Neural progenitor cell (in vitro differentiated cells): ENCODE results near the gene RND3. TPM values are rescaled to one million over a fixed set of nuclear protein-coding genes. Genes with fewer than 3 reads are reported as not detected.
A peak's percentile ranks its signal among the peaks of the same experiment; 100 is the strongest.

ENCODE experiments used
- DNase-seq: peaks from one replicate; pipeline ENCODE4 v3.0.0-alpha.2; 2016; ENCODE audit warnings: low spot score
- H2AFZ ChIP-seq: fragments of 200-600 bp; sonication (generic); replicated peaks from 2 replicates; pipeline ENCODE4 v1.6.1; 2016; ENCODE audit warnings: antibody characterized with exemption
- H3F3A ChIP-seq: fragments of 200-600 bp; sonication (generic); 2 replicates; pipeline ENCODE4 v1.6.1; 2016; ENCODE audit warnings: antibody characterized with exemption, low read depth
- H3K27ac ChIP-seq: fragments of 200-600 bp; sonication (generic); 2 replicates; pipeline ENCODE4 v1.5.1; 2016; ENCODE audit warnings: mild to moderate bottlenecking
- H3K27me3 ChIP-seq: fragments of 200-600 bp; sonication (generic); 2 replicates; pipeline ENCODE4 v1.6.1; 2016; ENCODE audit warnings: mild to moderate bottlenecking, moderate library complexity
- H3K36me3 ChIP-seq: fragments of 200-600 bp; sonication (generic); 2 replicates; pipeline ENCODE4 v1.5.1; 2016
- H3K4me1 ChIP-seq: fragments of 200-600 bp; sonication (generic); 2 replicates; pipeline ENCODE4 v1.6.1; 2016; ENCODE audit warnings: mixed run types
- H3K4me2 ChIP-seq: fragments of 200-600 bp; sonication (generic); 2 replicates; pipeline ENCODE4 v1.6.1; 2016
- H3K4me3 ChIP-seq: fragments of 200-600 bp; sonication (generic); 2 replicates; pipeline ENCODE4 v1.5.1; 2016
- H3K79me2 ChIP-seq: fragments of 200-600 bp; sonication (generic); 2 replicates; pipeline ENCODE4 v1.6.1; 2016; ENCODE audit warnings: low read depth
- H3K9ac ChIP-seq: fragments of 200-600 bp; sonication (generic); 2 replicates; pipeline ENCODE4 v1.6.1; 2016
- H3K9me3 ChIP-seq: fragments of 200-600 bp; sonication (generic); 2 replicates; pipeline ENCODE4 v1.5.1; 2016; ENCODE audit warnings: low read depth
- H4K20me1 ChIP-seq: fragments of 200-600 bp; sonication (generic); 2 replicates; pipeline ENCODE4 v1.6.1; 2016; ENCODE audit warnings: low read depth
- H3K27ac Mint-ChIP-seq: 3 replicates; pipeline ENCODE4 v1.8.0; 2021; ENCODE audit warnings: mixed read lengths
- H3K27me3 Mint-ChIP-seq: 2 replicates; pipeline ENCODE4 v1.8.0; 2022; ENCODE audit warnings: low read depth, mild to moderate bottlenecking, inconsistent platforms, moderate library complexity, mixed read lengths; ENCODE audit not compliant: insufficient read depth
- H3K36me3 Mint-ChIP-seq: 3 replicates; pipeline ENCODE4 v1.8.0; 2021; ENCODE audit warnings: mixed read lengths
- H3K4me1 Mint-ChIP-seq: 3 replicates; pipeline ENCODE4 v1.8.0; 2021; ENCODE audit warnings: mixed read lengths
- H3K4me3 Mint-ChIP-seq: 3 replicates; pipeline ENCODE4 v1.8.0; 2021; ENCODE audit warnings: mild to moderate bottlenecking, moderate library complexity, mixed read lengths
- H3K9me3 Mint-ChIP-seq: 3 replicates; pipeline ENCODE4 v1.8.0; 2020; ENCODE audit warnings: mixed read lengths
- EZH2 ChIP-seq: fragments of 200-600 bp; sonication (generic); IDR thresholded peaks from 2 replicates; pipeline ENCODE4 v1.6.1; 2017; ENCODE audit warnings: antibody characterized with exemption, mild to moderate bottlenecking, moderate library complexity
- EZH2phosphoT487 ChIP-seq: fragments of 200-600 bp; sonication (generic); IDR thresholded peaks from 2 replicates; pipeline ENCODE4 v1.6.1; 2017; ENCODE audit warnings: antibody characterized with exemption
- total RNA-seq: library from RNA; depleted of rRNA; stranded (reverse); fragments of >200 nt; gene quantifications from 2 replicates; pipeline ENCODE4 v1.2.3, GENCODE V29; 2015; ENCODE audit warnings: low replicate concordance
- TF ChIP-seq, protein P1 (sequence below): fragments of 200-600 bp; sonication (generic); IDR thresholded peaks from 2 replicates; pipeline ENCODE4 v1.5.1; 2017; ENCODE audit warnings: antibody characterized with exemption, mild to moderate bottlenecking

The RND3 gene
- total RNA-seq, 1 donor from 2014 or later: 4.0 TPM

DNA sequence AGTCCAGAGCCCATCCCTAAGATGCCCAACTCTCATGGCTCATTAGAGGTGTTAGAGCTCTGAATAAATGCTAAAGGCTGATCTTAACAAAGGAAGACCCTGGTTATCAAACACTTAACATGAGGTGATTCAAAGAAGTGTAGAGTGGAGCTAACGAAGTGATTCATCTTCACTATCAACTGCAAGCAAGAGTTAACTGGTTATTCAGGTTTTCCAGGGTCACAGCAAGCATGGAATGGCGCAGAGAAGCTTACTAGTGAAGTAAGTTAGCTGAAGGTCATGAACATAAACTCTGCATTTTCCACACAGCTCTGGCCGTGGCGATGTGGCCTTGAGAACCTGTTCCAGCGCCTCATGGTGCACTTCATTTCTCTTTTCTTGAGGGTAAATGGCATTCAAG is 17.0 kb downstream of the RND3 start:
- Histone ChIP-seq H3K27ac (no peak overlapping the region), H3K9ac (no peak overlapping the region), H3F3A (no peaks in the 10 kb centered on the region), H3K4me2 (no peak overlapping the region), H3K4me1 (no peaks in the 10 kb centered on the region), H3K36me3 (no peaks in the 10 kb centered on the region), H3K9me3 (no peaks in the 10 kb centered on the region), H3K79me2 (no peaks in the 10 kb centered on the region), H2AFZ (no peak overlapping the region), H4K20me1 (no peaks in the 10 kb centered on the region), H3K4me3 (no peak overlapping the region), H3K27me3 (no peaks in the 10 kb centered on the region)
- Mint-ChIP-seq H3K27me3 (no peaks in the 10 kb centered on the region), H3K36me3 (peaks cover 54% of the 10 kb centered on the region), H3K27ac (peak overlapping the region; percentile 14), H3K4me1 (peaks cover 25% of the 10 kb centered on the region), H3K4me3 (no peak overlapping the region), H3K9me3 (no peaks in the 10 kb centered on the region)
- DNase-seq: no peak
- TF ChIP-seq, protein P1, sequence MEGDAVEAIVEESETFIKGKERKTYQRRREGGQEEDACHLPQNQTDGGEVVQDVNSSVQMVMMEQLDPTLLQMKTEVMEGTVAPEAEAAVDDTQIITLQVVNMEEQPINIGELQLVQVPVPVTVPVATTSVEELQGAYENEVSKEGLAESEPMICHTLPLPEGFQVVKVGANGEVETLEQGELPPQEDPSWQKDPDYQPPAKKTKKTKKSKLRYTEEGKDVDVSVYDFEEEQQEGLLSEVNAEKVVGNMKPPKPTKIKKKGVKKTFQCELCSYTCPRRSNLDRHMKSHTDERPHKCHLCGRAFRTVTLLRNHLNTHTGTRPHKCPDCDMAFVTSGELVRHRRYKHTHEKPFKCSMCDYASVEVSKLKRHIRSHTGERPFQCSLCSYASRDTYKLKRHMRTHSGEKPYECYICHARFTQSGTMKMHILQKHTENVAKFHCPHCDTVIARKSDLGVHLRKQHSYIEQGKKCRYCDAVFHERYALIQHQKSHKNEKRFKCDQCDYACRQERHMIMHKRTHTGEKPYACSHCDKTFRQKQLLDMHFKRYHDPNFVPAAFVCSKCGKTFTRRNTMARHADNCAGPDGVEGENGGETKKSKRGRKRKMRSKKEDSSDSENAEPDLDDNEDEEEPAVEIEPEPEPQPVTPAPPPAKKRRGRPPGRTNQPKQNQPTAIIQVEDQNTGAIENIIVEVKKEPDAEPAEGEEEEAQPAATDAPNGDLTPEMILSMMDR: no peak
- TF ChIP-seq EZH2: no peak
- no peak for TF ChIP-seq EZH2phosphoT487

DNA sequence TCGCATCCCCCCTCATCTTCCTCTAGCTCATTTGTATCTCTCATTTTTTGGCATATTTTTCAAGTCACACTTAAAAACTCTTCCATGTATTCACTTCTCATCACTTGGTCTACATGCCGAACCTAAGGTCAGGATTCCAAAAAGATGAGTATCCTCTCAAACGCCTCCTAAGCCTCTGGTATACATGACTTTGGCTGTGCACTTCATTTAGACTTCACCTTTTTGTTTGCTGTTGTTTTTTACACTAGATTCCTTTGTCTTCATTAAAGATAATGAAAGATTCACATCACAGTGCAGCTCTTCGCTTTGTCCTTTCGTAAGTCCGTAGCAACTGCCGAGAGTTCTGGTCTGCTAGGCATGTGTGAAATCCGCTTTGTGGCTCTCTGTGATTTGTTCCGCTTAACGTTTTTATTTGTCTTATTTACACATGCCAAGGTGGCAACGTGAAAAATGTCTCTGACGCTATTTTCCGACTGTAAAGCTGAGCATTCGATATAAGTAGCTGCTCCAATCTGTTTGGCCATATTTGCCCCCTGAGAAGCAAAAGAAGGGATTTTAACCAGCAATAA is 17.7 kb downstream of the RND3 start:
- H3K36me3 ChIP-seq: no peaks in the 10 kb centered on the region
- H2AFZ ChIP-seq: no peak overlapping the region
- no peaks in the 10 kb centered on the region for H3F3A ChIP-seq
- no peak overlapping the region for H3K9ac ChIP-seq
- peak overlapping the region; percentile 87 for H3K27ac Mint-ChIP-seq
- TF ChIP-seq, protein P1: no peak
- TF ChIP-seq EZH2phosphoT487 (no peak), EZH2 (no peak)
- no peak overlapping the region for H3K27ac ChIP-seq
- H3K9me3 ChIP-seq: no peaks in the 10 kb centered on the region
- H3K4me1 Mint-ChIP-seq: peaks cover 25% of the 10 kb centered on the region
- H4K20me1 ChIP-seq: no peaks in the 10 kb centered on the region
- no peak overlapping the region for H3K4me3 Mint-ChIP-seq
- H3K79me2 ChIP-seq: no peaks in the 10 kb centered on the region
- no peaks in the 10 kb centered on the region for H3K9me3 Mint-ChIP-seq
- no peak for DNase-seq
- H3K36me3 Mint-ChIP-seq: peaks cover 54% of the 10 kb centered on the region
- no peaks in the 10 kb centered on the region for H3K27me3 Mint-ChIP-seq
- no peaks in the 10 kb centered on the region for H3K27me3 ChIP-seq
- no peaks in the 10 kb centered on the region for H3K4me1 ChIP-seq
- H3K4me2 ChIP-seq: no peak overlapping the region
- no peak overlapping the region for H3K4me3 ChIP-seq

DNA sequence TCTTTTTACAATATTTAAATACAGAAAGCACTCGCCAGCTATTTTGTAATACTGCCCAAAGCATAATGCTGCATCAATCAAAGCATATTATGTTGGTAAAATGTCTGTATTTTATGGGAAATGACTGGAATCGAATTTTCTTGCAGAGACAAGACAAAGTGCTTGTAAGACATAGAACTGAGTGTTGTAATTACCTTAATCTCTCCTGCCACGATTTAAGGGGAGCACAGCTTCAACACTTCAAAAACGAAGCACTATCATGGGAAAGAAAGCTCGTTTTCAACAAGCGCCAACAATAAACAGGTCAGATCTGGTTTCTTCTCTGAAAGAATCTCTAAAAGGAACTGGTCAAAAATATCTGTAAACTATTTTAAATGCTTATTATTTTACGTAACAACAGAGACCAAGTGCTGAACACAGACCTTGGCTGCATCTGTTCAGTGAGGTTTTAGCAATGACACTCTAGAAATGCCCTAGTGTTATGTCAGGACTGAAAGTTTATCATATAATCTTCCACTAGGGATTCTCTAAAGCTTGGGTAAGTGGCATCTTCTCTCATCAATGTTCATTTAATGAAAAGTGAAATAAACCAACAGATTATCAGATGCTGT is 19.0 kb downstream of the RND3 start:
- TF ChIP-seq, protein P1: no peak
- TF ChIP-seq EZH2 (no peak), EZH2phosphoT487 (no peak)

More for the DNA sequence above, 19.0 kb downstream of the RND3 start:
- H3K36me3 Mint-ChIP-seq: peaks cover 43% of the 10 kb centered on the region
- H3K4me2 ChIP-seq: no peak overlapping the region
- H3K27me3 ChIP-seq: no peaks in the 10 kb centered on the region
- H3F3A ChIP-seq: no peaks in the 10 kb centered on the region
- no peaks in the 10 kb centered on the region for H3K9me3 ChIP-seq
- no peak overlapping the region for H3K4me3 ChIP-seq
- DNase-seq: no peak
- no peak overlapping the region for H2AFZ ChIP-seq
- no peaks in the 10 kb centered on the region for H3K36me3 ChIP-seq
- H3K4me1 Mint-ChIP-seq: peaks cover 24% of the 10 kb centered on the region
- no peaks in the 10 kb centered on the region for H4K20me1 ChIP-seq
- no peaks in the 10 kb centered on the region for H3K9me3 Mint-ChIP-seq
- no peak overlapping the region for H3K27ac ChIP-seq
- H3K27ac Mint-ChIP-seq: no peak overlapping the region
- no peak overlapping the region for H3K9ac ChIP-seq
- no peaks in the 10 kb centered on the region for H3K4me1 ChIP-seq
- H3K27me3 Mint-ChIP-seq: no peaks in the 10 kb centered on the region
- no peak overlapping the region for H3K4me3 Mint-ChIP-seq
- no peaks in the 10 kb centered on the region for H3K79me2 ChIP-seq
